Measurements from ENCODE around the gene SHMT2.

SHMT2 gene

DNA sequence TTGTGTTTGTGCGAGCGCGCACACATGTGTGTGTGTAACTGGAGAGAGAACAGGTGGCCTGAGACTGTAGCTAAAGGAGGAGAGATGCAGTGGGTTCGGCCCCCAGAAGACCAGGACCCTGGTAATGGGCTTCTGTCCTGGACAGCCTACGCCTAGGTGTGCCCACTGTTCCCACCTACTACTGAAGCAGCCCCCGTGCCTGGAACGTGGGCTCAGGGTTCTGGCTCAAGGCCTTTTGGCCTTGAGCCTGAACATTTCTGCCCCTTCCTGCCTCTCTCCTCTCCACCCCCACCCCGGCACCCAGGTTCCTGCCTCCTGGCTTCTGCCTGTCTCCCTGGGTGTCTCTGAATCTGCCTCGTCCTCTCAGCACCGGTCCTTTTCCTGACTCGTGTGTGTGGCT lies 14.4 kb upstream of the SHMT2 start:
- no peak for DNase-seq (ENCODE audit: low read depth)

DNA sequence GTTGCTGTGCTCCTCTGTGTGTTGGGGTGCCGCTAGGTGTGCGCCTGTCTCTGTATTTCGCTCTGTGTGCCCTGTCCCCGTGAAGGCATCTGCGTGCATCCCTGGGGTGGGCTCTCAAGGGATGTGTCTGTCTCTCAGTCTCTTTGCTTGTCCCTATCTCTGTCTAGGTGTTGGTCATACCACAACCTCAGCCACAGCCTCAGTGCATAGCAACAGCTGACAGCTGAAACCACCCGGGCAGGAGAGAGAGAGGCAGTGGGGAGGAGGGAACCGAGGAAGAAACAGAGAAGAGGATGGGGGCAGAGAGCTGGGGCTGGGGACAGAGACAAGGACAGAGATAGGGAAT lies 13.9 kb upstream of the SHMT2 start:
- DNase-seq (ENCODE audit: low read depth): no peak

DNA sequence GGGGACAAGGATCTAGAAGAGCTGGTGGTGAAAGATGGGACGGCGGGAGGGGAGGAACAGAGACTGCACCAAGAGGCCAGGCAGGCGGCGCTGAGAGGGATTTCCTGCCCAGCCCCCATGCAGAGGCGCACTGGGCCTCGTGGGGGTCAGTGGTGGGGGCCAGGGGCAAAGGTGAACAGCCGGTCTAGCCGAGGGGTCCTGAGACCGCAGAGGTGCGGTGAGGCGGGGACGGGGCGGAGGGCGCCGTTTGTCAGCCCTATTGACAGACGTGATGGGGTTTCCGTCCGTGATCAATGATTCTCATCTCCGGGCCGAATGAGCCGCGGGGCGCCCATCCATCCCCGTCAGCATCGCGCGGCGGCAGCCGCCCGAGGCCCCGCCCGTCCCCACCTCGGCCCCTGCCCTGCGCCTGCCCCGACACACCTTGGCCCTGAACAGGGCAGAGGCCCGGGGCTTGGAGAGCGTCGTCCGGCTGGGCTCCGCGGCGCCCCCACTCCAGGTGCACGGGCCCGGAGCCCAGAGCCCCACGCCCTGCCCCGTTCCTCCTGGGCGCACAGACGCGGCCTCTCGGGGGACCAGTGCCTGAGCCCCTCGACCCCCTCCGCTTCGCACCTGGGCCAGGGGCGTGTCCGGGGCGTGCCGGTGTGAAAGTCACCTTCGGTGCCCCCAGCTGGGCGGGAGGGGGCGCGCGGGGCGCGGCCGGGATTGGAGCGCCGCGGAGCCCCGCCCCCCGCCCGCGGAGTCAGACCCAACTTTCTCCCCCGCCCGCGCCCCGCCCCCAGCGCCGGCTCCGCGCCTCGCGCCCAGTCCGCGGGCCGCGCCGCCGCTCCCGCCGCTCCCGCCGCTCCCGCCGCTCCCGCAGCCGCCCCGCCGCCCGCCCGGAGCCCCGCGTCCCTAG lies 13.2 kb upstream of the SHMT2 start, which contains the start of gene NXPH4:
Gene NXPH4 (plus strand): TSS at position 781 of the 898 bp plus-strand sequence. CDS start 176 bp downstream, outside the sequence.
- DNase-seq (ENCODE audit: low read depth): no peak

DNA sequence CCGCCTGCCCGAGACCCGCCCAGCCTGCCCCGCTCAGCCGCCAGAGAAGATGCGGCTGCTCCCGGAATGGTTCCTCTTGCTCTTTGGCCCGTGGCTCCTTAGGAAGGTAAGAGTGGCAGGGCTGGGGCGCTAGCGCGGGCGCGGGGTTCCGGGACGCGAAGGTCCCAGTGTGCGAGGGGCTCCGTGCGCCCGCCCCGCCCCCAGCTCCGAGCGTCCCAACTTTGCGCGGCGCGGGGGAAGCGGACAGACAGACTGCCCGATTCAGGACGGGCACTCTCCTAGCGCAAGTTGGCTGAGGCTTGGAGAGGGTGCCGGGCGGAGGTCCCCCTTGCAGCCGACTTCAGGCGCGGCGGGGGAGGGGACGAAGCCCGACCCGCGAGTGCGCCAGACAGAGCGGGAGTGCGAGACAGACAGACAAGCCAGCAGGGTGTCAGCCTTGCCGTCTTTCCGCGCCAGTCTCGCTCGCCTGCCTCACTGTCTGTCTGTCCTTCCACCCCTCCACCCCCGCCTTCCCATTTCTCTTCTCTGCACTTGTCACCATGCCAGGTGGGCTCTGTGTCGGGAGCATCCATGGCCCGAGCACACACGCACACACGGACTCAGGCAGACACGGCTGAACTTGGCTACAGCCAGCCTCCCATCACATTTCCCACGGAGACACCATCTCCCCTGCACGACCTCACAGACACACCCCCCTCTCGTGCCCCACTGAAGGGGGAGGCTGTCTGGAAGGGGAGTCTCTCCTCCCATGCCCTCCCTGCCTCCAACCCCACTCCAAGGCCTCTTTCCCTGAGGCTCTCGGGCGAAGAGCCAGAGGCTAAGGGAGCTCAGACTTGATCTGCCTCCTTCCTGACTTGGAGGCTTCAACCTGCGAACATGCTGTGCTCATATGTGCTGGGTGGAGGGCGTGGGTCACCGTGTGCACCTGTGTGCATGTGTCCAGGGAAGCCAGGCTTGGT lies 12.3 kb upstream of the SHMT2 start:
- no peak for DNase-seq (ENCODE audit: low read depth)

DNA sequence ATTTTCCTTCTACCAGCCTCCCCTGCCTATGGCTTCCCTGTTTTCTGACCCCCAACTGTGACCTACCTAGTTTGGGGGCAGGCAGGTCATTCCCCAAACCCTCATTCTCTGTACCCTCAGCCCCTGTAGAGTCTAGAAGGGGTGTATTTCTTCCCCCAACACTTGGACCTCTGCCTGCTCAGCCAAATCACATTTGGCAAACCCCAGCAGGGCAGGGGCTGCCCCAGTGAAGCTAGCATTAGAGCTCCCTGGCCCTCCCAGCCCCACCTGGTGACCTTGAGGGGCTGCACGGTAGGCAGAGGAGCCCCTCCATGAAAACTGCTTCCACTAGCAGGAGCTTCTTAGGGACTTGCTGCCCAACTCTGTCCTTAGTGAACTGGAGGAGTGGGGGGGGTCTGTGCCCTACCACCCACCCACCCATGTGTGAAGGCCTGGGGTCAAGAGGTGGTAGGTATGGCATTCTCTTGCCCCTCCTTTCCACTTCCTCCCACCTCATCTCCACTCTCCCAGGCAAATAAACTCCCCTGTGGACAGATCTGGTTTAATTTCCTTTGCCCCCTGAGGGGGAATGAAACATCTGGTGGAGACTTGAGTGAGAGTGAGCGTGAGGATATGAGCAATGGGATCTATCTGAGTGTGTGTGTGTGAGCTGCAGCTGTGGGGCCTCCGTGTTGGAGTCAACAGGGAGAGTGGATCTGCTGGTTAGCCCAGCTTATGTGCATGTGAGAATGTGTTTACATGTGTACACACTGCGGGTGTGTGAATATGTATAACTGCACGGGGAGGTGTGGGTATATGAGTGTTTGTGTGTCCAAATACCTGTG lies 11.3 kb upstream of the SHMT2 start:
- no peak for DNase-seq (ENCODE audit: low read depth)

DNA sequence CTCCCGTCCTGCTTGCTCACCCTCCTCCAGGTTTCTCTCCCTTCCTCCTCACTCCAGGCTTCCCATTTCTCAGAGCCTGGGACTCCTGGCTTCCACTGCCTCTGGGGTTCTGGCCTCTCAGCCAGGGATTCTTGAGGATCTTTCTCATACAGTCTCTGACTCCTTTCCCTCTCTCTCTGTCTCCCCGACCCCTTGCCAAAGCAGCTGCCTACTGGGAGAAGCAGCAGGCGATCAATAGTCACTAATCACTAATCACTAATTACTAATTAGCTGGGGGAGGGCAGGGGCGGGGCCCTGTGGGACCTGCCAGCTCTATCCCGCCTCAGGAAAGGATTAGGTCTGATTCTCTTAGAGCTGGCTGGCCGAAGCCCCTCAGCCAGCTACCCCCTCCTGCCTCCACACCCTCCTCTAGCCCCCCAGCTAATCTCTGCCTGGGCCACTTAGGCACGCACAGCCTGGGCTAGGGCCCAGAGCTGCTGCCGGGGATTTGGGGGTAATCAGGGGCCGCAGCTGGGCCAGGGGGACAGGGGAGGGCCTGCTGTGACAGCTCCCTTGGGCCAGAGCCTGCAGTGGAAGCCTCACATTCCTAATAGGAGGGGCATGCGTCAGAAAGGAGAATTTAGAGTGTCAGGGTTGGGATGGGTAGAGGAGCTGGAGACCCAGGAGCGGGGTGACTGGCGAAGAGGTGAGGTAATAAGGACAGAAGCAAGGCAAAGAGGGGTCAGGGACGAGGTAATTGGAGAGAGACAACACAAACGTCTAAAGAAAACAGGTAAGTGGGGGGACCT lies 10.1 kb upstream of the SHMT2 start:
- no peak for DNase-seq (ENCODE audit: low read depth)

DNA sequence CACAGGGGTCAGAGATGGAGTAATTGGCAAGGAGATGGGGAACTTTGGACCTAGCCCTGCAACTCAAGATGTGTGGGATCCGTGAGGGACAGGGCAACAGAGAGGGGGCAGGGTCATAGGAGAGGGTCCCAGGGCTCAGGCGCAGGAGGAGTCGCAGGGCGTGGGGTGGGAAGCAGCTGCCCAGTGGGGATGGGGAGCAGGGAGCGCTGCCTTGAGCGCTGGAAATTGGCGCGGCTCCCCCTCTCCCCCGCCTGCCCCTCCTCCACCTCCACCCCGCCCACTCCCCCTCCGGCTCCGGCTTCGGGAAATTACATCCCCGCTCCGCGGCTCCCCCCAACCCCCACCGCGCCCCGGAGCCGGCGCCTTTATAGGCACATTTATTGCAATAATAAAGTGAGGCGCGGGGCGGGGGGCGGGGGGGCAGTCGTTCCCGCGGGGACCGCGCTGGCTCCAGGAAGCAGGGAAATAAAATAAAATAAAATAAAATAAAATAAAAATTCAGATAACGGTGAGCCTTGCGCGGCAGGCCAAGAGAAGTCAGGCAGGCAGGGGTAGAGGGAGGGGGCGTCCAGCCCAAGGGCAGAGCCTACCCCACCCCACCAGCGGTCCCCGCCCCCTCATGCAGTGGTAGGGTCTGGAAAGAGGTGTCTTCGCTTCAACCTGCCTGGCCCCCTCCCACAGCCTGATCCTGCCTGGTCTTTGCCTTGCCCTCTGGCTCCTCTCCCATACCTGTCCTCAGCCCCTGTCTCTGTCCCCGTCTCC lies 9.3 kb upstream of the SHMT2 start:
- DNase-seq (ENCODE audit: low read depth): no peak

DNA sequence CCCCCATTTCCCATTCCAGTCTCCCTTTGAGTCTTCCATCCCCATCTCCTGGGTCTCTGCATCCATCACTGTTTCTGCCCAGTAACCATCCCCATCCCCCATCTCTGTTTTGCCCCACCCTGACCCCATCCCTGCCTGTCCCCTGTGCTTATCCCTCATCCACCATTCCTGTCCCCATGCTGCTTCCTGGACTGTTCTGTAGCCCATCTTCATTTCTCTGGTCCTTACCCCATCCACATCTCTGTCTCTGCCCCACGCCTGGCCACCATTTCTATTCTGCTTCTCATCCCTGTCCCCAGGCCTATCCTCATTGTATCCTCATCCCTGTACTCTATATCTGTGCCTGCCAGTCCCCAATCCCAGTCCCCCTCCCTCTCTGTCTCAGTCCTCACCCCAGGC lies 8.7 kb upstream of the SHMT2 start:
- DNase-seq (ENCODE audit: low read depth): no peak

DNA sequence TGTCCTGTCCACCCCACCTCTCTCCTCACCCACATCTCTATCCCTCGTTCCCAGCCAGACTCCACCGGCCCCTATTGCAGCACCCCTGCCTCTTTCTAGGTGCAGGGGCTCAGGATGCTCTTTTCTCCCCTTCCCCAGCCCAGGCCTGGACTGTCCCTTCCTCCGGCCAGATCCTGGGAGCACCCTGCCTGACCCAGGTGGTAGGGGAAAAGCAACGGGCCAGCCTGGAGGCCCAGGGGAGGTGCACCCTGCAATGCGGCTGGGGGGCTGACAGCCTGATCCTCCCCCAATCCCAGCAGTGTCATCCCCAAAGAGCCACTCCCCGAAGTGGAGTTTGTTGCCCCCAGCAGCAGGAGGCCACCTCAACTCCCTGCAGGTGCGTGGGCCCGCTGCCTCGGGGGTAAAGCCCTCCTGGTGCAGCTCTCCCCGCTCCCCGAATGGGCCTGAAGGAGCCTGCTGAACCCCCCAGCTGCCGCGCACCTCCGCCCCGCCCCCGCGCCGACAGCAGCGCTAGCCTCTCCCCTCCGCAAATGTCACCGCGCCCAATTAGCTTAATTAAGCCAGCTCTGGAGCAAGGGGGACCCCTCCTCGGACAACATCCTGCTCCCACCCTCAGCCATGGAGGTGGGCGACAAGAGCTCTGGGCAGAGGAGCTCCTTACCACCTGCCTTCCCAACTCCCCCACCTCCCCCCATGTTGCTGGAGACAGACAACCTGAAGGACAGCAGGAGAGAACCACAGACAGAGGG lies 8.2 kb upstream of the SHMT2 start:
- no peak for DNase-seq (ENCODE audit: low read depth)

DNA sequence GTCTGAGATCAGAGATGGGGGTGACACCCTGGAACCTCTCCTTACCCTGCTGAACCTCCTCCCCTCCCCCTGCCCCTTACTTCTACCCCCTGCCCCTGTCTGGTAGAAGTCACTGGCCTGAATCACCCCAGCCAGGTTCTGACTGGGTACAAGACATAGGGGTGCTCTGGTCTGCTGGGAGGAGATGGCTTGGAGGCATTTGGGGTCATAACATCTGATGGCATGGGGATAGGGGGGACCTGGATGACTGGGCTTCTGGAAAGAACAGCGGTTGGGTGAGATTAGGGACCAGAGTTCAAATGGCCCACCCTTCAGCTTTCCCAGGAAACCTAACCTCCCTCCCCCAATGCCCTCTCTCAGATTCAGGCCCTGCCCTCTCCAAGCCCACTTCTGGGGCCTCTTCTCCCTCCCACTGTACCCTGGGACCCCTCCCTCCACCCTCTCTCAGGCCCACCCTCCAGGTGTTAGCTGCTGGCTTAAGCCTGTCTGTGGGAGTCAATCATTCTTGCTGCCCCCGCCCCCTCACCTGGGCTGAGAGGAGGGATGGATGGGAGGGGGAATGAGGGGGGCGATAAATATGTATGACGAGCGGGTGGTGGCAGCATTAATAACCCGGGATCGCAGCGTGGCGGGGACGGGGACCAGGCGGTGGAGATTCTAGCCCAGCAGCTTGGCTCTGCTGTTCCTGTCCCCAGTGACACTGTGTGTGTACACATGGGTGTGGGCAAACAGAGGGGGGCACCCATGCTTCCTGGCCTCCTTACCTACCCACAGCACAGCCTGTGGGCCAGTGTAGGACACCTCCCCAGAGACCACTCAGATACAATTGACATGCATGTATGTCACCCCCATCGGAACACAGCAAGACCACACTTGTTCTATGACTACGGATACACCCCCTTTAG lies 7.0 kb upstream of the SHMT2 start:
- no peak for DNase-seq (ENCODE audit: low read depth)

DNA sequence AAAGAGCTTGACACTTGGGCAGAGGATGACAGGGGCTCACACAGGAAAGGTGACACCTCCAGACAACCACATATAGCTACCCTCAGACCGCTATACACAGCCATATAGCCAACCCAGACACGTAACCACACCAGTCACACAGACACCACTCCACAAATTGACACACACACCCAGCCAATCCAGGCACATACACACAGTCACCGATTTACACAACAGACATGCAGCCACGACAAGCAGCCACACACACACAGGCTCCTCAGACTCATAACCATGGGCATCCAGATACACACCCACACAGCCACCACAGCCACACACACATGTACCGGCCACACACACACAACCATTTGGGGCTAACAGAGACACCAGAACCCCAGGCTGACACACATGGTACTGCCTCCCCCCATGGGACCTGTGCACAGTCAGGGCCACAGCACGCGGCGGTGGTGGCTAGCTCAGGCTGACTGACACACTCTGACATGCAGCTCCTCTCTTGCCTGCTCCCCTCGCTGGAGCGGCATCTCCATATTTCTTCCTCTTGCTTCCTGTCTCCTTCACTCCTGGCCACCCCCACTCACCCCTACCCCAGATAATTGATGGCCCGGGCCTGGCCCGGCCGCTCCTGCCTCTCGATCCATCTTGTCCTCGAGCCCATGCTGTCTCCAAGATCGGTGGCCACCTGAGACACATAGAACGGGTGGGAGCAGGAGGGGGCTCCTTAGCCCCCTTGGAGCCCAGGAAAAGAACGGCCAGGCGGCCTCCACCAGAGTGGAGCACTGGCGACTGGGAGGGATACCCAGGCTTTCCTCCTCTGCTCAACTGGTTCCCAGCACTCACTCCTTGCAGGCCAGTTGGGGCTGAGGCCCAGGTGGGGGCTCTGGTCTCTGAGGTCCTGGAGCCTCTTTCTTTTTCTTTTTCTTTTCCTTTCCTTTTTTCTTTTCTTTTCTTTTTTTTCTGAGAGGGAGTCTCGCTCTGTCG lies 6.0 kb upstream of the SHMT2 start:
- no peak for DNase-seq (ENCODE audit: low read depth)

DNA sequence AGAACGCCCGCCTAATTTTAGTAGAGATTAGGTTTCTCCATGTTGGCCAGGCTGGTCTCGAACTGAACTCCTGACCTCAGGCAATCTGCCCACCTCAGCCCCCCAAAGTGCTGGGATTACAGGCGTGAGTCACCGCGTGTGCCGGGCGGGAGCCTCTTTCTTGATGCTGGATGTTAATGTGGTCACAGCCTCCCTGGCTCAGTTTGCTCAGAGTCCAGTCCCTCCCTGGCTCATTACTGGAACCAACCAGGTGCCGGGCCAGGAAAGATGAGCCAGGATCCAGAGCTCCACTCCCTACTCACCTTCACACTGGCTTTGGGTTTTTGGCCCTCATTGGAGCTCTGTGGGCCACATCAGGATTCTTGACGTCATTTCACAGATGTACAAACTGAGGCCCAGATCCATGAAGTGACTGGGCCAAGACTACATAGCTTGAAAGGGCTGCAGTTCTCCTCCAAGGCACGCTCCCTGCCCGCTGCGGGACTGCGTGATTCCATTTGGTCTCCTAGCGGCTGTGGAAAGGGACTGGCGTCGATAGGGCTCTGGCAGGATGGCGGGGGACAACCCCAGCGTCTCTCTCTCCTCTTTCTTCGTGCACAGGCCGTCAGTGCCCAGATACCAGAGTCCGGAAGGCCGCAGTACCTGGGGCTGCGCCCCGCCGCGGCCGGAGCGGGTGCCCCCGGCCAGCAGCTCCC lies 5.1 kb upstream of the SHMT2 start:
- DNase-seq (ENCODE audit: low read depth): no peak

DNA sequence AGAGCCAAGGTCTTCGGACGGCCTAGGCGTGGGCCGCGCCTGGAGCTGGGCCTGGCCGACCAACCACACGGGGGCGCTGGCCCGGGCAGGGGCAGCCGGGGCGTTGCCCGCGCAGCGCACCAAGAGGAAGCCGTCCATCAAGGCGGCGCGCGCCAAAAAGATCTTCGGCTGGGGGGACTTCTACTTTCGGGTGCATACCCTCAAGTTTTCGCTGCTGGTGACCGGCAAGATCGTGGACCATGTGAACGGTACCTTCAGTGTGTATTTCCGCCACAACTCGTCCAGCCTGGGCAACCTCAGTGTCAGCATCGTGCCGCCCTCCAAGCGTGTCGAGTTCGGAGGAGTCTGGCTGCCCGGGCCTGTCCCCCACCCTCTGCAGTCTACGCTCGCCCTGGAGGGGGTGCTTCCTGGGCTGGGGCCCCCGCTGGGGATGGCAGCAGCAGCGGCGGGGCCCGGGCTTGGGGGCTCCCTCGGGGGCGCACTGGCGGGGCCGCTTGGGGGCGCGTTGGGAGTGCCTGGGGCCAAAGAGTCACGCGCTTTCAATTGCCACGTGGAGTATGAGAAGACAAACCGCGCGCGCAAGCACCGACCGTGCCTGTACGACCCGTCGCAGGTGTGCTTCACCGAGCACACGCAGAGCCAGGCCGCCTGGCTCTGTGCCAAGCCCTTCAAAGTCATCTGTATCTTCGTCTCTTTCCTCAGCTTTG lies 4.4 kb upstream of the SHMT2 start:
- peak; percentile 66 for DNase-seq (ENCODE audit: low read depth)

DNA sequence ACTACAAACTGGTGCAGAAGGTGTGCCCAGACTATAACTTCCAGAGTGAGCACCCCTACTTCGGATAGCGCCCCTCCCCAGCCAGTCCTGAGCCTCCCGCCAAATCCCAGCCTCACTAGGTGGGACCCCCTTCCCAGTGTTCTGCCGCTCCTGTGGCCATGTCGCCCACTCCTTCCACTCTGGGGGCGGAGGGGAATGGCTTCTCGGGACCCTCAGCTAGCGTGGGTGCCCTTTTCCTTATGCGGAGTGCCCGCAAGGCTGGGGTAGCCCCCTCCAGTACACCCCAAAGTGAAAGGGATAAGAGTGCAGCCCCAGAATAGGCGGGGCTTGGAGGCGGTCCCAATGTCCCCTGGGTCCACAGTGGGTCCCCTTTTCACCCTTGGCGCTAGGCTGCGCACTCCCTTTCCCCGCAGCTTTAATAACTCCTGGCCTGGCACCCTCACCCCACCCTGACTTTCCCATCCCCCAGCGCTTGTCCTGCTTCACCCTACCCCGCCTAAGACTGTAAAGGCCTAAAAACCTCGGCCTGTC lies 3.8 kb upstream of the SHMT2 start:
- no peak for DNase-seq (ENCODE audit: low read depth)

DNA sequence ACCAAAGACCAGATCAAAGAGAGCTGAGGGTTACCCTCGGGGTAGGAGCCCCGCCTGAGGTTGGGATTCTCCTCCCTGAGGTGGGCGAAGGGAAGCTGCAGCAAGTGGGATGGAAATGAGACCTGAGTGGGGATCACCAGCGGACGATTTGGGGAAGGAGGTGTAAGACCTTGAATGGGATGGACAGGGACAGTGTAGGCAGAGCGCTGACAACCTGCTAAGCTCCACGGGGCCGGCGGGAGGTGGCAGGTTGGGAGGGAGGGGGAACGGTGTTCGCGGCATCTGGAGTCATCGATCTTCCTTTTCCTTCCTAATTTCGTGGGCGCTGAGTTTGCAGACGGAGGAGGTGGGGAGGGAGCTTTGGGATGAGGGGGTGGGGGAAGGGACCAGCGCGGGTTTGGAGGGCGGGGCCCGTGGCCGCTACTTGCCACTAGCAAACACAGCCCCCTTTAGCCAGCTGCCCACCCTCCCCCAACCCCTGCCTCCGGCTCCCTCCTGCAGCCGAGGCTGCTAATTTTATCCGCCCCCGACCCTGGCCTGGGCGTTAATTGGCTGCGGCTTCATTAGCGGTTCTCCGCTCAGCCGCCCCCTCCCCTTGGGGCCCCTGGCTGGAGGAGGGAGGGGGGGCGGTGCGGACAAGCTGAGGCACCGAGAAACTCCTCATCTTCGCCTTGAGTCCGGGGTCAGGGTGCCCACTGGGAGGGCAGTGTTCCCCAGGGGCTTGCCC lies 2.8 kb upstream of the SHMT2 start:
- DNase-seq (ENCODE audit: low read depth): no peak

All from activated T-cell treated with anti-CD3 and anti-CD28 coated beads for 48 hours (primary cell).